ENCODE measurements around the gene ZMIZ1. TPM values are rescaled to one million over a fixed set of nuclear protein-coding genes. Genes with fewer than 3 reads are reported as not detected.
"Not testable (repeated sequence)": the region's sequence is repeated elsewhere in the genome, so short reads cannot be mapped to it uniquely, and the experiment has no call there.

The ZMIZ1 gene
- total RNA-seq, 1 donor from 2014 or later: 11.0 TPM

GRCh38 chr10:79031723-79032122 is 37.0 kb upstream of the ZMIZ1 start:
- DNase-seq (ENCODE audit: low read depth in 2 of 2): no peak

- no peak for DNase-seq (ENCODE audit: low read depth in 2 of 2)
Observed at GRCh38 chr10:79034271-79034876, 34.4 kb upstream of the ZMIZ1 start.

- DNase-seq (ENCODE audit: low read depth in 2 of 2): not testable (repeated sequence)
Observed at GRCh38 chr10:79036416-79036815, 32.4 kb upstream of the ZMIZ1 start.

GRCh38 chr10:79038104-79038840 is 30.5 kb upstream of the ZMIZ1 start:
- DNase-seq (ENCODE audit: low read depth in 2 of 2): no peak

- DNase-seq (ENCODE audit: low read depth in 2 of 2): no peak
Observed at GRCh38 chr10:79038841-79039201, 29.9 kb upstream of the ZMIZ1 start.

GRCh38 chr10:79042639-79043411 is 25.9 kb upstream of the ZMIZ1 start:
- DNase-seq (ENCODE audit: low read depth in 2 of 2): no peak

GRCh38 chr10:79044036-79044632 is 24.6 kb upstream of the ZMIZ1 start:
- DNase-seq (ENCODE audit: low read depth in 2 of 2): no peak

GRCh38 chr10:79044846-79045245 is 23.9 kb upstream of the ZMIZ1 start:
- no peak for DNase-seq (ENCODE audit: low read depth in 2 of 2)

- DNase-seq (ENCODE audit: low read depth in 2 of 2): no peak
Observed at GRCh38 chr10:79045566-79046175, 23.1 kb upstream of the ZMIZ1 start.

- no peak for DNase-seq (ENCODE audit: low read depth in 2 of 2)
Observed at GRCh38 chr10:79046326-79046725, 22.4 kb upstream of the ZMIZ1 start.

- DNase-seq (ENCODE audit: low read depth in 2 of 2): no peak
Observed at GRCh38 chr10:79046741-79047583, 21.8 kb upstream of the ZMIZ1 start.

GRCh38 chr10:79047584-79047874 is 21.2 kb upstream of the ZMIZ1 start:
- DNase-seq (ENCODE audit: low read depth in 2 of 2): no peak

GRCh38 chr10:79047875-79048638 is 20.7 kb upstream of the ZMIZ1 start:
- no peak for DNase-seq (ENCODE audit: low read depth in 2 of 2)

GRCh38 chr10:79048639-79049550 is 19.9 kb upstream of the ZMIZ1 start:
- DNase-seq (ENCODE audit: low read depth in 2 of 2): no peak

- no peak for DNase-seq (ENCODE audit: low read depth in 2 of 2)
Observed at GRCh38 chr10:79049931-79050895, 18.6 kb upstream of the ZMIZ1 start.

- no peak for DNase-seq (ENCODE audit: low read depth in 2 of 2)
Observed at GRCh38 chr10:79050896-79051555, 17.7 kb upstream of the ZMIZ1 start.

- no peak for DNase-seq (ENCODE audit: low read depth in 2 of 2)
Observed at GRCh38 chr10:79051766-79052165, 17.0 kb upstream of the ZMIZ1 start.

Measured in dermis microvascular lymphatic vessel endothelial cell (primary cell).